ENCODE measurements around the gene BCL11A.

Gene BCL11A

DNA sequence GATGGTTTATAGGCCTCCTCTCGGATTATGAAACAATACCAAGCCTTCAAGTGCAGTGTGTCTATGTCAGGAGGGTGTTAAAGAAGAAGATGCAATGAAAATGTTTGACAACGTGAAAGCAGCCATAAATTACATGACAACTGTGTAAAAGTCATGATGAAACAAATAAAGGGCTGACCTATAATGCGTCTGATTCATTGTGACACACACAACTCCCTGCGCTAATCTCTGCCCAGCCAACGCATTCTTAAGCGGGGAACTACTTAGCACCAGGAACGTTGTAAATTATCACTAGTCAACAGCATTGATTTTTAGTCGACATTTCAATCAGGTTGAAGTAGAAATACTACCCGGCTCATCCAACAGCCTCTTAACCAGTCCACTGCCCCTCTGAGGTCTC is 26.8 kb downstream of the BCL11A start:
- DNase-seq (ENCODE audit: low read depth), result no peak

DNA sequence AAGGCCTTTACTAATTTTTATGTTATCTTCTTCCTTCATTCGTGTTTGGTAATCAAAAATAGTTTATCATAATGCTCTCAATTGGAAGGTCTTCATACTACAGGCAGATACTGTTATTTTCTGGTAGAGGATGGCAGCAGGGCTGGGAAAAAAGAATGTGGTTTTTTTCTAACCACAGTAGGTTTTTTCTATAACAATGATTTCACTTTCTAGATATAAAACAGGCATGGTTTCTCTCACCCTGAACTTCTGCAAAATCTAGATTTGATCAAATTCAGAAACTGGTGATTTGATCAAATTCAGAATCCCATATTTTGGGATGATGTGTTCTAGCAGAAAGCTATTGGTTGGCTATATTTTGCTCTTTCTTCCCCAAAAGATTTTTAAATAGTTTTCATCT is 27.6 kb downstream of the BCL11A start:
- DNase-seq (ENCODE audit: low read depth), result no peak

DNA sequence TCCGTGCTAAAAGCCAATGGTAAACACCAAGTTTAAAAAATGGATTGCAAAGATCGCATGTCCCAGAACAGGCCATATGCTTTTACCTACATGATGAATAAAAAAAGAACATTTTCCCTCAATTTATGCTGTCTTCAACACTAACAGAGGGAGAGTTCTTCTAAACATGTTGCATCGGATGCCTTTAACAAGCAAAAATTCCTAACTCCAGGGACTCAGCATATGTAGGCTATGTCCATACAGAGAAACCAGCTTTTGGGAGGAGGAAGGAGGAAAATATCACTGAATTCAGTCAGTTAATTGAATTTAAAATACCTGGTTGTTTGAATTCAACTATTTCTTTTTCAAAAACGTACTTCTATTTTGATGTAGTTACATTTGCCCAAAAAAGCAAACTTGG is 28.6 kb downstream of the BCL11A start:
- no peak for DNase-seq (ENCODE audit: low read depth)

DNA sequence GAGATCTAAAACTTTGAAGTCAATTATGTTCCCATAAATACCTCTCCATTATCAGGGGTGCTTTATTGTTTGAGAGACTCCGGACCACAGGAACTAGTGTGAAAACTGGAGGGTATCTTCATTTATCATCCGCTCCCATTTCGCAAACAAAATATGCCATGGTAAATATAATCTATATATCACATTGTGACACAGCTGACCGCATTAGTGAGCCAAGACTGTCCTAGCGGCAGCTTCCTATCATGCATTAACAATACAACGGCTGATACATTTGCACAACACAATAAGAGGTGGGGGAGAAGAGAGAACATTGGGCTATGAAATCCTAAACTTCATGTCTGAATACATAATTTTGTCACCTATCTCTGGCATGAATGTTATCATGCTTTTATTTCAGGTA is 29.5 kb downstream of the BCL11A start:
- DNase-seq (ENCODE audit: low read depth), result no peak

DNA sequence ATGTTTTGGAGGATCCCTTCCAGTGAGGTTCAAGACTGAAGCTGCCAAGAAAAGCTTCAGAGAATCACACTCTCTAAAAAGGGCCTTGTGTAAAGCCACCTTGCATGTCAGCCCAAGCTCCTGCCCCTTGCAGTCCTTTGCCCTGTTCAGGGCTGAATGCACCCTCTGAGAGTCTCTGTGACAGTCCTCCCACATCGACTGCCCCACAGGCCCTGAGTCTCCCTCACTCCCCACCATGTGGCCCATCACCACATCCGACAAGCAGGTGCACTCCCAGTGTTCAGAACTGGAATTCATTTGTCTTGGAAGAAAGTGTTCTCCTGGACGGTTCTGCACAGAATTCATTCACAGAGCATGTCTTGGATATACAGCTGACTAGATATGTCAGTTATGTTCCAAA is 31.0 kb downstream of the BCL11A start:
- no peak for DNase-seq (ENCODE audit: low read depth)

DNA sequence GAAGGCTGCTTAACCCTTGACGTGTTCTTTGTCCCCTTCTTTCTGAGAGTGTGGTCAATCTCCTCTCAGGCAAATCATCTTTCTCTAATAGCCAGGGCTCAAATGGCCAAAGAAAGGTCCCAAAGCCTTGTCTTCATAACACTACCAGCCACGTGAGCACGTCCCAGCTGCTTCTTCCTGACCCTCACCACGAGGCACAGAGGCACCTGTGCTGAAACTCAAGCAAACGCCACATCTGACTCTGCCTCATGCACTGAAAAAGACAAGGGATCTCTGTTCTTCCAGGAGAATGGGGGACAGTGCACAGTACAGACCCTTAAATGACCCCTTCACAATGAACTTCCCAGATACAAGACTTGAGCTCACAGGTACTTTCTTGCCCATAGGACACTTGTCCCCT is 31.8 kb downstream of the BCL11A start:
- DNase-seq (ENCODE audit: low read depth), result no peak

DNA sequence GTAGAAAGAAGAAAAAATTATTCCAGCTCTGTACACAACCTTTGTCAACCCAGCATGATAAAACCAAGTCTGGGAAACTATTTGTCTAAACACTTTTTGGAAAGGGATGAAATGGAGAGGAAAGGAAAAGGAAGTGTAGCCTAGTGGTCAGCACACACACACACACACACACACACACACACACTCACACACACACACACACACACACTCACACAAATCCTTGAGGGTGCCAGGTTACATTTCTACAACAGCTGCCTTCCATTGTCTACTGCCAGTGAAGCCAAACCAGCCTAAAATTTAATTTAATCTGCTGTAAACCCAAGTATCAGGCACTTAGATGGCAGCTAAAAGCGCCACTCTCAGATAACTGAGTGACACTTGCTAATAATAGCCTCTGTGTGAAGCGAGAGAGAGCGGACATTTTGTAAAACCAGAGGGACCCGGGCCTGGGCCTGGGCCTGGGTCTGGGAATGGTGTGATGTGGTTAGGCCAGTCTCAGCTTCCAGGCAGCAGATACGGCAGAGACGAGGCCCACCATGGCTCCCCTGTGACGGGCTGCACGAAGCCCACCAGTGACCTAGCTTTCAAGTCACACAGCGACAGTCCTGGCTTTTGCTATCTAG is 32.4 kb downstream of the BCL11A start:
- no peak for DNase-seq (ENCODE audit: low read depth)

DNA sequence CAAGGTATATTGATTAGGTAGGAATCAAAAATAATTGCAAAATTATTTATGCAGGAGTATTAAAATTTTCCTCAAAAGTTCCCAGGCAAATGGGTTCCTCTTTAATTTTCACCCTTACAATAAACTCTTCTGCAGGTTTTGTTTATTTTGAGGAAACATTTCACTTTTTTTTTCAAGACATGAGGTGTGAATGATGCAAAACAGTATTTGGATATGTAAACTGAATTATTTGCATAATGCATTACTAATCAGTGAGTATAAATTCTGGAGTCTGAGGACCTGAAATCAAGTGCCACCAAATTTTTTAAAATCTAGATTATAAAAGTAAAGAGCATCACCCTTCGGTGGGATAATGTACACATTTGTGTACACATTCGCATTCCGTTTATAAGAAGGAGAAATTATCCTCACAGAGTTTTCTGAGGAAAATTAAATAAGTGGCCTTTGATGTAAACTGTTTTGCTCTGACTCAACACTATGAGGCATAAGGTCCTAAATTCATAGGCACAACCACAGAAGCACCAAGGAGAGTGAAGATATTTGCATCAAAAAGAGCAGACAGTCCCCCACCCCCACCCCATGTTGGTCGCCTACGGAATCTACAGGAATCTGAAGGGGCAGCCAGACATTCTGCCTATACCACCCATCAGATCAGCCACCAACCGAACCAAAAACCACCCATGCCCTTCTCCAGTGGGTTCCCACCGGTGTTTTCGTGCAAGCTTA is 33.1 kb downstream of the BCL11A start:
- no peak for DNase-seq (ENCODE audit: low read depth)

DNA sequence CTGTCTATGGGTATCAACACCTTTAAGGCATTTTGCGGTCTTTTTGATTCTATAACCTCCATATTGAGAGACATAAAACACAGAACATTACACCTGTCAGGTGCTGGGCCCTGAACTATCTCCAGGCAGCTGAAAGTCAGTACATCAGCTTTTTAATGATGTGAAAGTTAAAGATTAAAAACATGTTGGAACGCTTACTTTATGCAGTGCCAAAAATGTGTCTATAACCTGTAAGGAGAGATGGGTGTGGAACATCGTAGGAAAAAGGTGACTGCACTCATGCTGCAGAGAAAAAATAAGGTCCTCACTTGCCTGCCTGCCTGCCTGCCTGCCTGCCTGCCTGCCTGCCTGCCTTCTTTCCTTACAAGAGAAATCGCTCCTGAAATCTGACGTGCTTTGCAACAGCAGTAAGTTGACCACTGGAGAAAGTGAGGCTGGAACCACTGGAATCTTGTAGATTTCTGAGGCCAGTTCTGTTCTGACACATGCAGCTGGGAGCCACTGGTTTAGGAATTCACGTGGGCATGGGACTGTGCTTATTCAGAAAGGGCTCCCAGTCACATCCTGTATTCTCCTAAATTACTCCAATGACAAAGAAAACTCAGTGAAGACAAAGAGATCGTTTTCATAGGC is 34.1 kb downstream of the BCL11A start:
- no peak for DNase-seq (ENCODE audit: low read depth)

DNA sequence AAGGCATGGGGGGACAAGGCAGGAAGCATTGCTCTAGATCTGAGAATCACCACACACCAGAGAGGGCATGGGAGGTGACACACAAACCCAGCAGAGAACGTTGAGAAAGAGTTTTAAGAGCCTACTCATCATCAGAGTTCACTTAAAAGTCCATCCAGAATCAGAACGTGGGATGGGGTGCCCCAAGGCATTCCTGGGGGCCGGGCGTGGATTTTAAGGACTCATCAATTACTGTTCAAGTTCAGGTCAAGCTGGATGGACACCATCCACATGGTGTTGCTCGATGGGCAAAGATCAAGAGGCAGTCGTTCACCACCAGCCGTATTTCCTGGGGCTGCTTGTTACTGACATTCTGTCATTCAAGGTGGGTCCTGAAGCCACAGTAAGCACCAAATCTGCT is 34.9 kb downstream of the BCL11A start:
- no peak for DNase-seq (ENCODE audit: low read depth)

DNA sequence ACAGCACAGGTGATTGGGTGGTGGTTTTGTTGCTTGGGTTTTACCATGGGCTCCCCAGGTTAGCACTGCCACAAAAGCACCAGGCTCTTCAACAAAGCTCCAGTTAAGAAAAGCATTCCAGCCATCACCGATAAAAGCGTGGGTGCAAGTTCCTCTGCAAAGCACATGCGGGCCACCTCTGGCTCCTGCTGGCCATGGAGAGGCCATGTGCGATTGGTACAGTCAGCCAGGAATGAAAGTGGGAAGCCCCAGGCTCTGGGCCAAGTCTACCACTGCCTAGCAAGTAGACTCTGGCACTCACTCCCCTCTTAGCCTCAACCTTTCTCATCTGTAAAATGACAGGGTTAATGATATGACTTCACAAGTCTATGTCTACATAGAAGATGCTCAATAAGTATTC is 36.0 kb downstream of the BCL11A start:
- no peak for DNase-seq (ENCODE audit: low read depth)

DNA sequence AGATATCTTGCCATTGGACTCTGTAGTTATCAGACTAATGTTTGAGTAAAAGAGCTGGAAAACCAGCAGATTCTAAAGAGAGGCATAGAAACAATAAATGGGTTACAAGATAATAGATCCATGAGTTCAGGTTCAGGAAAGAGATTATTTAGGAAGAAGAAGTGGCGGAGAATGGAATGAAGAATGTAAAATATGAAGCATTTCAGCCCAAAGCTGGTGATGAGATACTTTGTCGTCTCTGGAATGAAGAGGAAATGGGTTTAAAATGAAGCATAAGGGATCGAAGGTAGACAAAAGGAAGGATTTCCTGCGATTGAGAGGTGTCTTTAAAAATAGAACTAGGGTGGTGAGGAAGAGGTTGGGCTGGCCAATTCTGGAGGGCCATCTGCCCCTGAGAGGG is 36.6 kb downstream of the BCL11A start:
- DNase-seq (ENCODE audit: low read depth), result no peak

DNA sequence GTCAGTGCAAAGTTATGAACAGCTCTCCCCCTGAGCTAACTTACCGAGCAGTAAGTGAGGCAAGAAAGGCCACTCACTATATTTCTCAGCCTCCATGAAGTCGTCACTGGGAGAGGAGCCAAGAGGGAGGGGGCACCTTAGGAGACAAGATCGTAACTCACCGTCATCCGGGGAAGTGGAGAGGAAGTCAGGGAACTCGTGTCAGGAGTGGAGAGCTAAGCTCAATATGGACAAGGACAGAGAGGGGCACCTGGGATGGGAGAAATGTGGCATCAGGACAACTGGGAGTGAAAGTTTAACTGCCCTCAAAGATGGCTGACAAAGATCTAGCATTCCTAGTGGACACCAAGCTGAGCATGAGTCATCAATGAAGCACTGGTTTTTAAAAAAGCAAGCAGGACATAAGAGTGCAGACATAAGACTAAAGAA is 37.1 kb downstream of the BCL11A start:
- DNase-seq (ENCODE audit: low read depth), result no peak

DNA sequence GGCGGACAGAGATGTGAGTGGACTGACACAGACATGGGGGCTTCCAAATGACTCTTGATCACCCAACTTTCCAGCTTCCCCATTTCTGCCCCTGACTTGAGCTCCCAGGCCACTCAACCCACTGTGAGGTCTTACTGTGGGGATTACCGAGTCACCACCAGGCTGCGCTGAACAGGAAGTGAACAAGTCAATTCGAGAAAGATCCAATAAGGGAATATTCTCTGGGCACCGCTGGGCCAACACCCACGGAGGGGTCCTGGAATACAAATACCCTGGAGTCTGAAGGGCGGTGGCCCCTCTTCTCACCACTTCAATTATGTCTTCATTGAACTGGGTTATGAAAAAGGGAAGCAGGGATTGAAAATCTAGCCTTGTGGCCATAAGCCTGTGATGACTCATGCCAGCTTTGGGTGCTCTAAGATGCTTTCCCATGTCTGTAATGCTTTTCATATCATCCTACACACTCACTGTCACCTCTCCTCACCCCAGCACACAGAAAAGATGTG is 37.7 kb downstream of the BCL11A start:
- no peak for DNase-seq (ENCODE audit: low read depth)

DNA sequence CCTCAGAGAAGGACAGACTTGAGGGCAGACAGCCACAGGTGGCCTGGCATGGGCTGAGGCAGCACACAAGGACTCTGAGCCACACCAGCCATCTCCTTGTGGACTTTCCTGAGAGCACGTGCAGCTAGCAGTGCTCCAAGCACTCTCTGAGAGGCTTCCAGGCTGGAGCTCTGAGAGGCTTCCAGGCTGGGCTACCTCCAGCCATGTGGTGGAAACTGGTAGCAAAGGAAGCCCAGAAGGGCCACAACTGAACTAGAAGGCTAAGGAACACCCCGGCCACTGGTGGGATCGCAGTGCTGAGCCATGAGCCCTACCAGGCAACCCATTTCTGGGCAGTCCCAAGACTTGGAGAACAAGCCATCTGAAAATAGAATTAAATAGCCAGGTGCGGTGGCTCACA is 39.5 kb downstream of the BCL11A start:
- DNase-seq (ENCODE audit: low read depth), result no peak

DNA sequence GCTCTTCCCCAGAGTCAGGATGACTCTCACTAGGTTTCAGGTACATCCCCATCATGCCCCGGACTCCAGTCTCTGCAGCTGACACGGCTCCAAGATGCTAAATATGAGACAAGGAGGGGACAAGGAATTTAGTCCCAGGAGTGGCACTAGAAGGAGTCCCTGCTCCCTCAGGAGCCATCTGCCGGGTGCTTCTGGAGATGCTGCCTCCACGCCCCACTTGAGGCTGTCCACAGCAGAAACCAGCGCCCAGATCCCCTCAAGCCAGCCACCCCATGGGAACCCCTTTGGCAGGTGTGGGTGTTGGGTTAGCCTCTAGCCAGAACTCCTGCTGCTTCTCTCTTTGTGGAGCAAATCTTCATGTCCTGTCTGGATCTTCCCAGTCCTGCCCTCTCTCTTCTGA is 40.3 kb downstream of the BCL11A start:
- DNase-seq (ENCODE audit: low read depth), result no peak

DNA sequence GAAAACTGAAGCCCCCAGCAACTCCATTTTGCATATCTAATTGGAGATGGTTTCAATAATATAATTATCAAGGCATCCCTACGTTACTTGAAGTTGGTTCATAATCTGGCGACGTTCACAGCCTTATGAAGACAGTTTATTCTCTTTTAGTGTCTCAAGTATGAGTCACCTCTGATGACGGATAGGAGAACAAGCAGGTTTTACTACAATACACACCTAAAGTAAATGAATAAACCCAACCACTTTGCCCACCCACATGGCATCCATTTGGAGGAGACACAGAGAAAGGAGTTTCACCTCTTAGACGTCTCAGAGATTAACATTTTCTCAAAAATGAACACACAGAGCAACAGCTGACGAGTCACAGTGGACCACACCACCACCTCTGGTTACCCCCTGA is 40.8 kb downstream of the BCL11A start:
- no peak for DNase-seq (ENCODE audit: low read depth)

DNA sequence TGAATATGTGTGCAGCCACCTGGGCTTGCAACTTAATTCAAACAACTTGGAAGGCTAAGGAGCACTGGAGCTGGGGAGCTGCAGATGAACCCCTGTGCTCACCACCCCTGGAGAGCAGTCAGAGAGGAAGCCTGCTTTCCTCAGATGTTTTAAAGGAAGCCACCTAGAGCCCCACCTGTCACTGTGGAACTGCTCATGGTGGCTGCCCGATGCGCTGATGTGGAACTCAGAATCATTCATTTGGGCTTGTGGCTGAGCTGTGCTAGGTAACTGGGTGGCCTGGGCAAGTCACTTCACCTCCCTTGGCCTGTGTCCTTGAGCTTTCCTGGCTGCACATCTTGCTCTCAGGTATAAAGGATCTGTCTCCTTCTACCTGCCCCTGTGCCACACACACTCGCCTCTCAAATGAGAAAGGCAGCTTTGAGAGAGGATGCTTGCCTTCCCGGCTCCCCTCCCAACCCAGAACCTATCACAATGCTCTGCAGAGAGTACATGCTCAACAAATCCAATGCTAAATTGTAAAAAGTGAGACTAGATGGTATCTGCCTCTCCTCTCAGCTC is 41.3 kb downstream of the BCL11A start:
- DNase-seq (ENCODE audit: low read depth), result no peak

DNA sequence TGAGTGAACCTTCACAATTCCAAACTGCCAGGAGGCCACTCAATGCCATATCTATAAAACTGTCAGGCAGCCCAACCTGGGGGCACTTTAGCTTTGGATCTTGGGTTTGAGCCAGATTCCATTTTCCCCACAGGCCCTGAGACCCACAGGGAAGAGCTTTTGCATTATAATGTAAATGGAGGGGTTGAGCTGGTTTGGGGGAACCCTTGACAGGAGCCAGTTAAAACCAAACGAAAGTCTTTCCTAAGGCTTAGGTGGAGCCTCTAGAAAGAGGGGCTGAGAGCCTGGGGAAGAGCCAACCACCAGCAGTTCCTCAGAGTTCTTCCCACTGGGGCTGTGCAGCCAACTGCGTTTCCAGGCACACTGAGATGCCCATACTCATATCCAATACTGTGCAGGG is 42.7 kb downstream of the BCL11A start:
- DNase-seq (ENCODE audit: low read depth), result no peak

DNA sequence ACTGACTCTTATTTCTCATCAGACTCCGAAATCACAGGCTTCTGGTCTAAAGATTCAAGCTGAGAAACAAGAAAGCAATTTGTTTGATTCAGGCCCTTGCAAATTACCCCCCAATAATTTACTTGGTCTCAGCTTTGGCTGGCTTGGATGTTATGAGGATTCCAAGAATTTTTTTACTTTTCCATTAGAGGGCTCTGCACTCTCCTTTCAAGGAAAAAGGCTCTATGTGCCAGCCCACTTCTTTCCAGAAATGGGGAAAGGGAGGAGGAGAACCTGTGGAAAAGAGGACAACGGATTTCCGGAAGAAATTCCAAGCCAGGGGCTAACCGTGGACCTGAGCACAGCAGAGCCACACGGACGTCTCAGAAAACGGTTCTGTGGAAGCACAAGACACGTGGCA is 44.4 kb downstream of the BCL11A start:
- no peak for DNase-seq (ENCODE audit: low read depth)

DNA sequence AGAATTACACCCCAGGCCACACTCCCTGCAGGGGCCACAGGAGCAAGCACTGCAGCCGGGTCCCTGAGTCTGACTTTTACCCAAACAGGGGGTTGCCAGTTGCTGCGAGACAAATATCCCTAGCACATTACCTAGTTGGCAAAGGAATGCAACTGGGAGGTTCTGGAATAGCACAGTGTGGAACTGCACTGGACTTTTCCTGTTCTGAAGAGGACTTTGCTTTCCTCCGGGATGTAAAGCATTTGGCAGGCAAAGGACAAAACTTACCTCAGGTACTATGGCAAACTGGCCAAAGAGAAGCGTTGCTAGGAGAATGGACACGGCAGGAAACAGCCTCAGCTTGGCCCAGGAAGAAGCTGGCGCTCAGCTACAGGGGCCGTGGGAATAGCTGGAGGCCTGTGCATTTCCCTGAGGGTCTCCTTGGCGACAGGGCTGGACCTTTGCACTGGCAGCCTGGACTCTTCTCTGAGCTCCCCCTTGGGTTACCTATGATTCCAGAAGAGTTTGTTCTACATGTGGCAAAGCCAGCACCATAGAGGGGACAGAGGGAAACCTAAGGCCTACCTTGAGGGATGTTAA is 45.0 kb downstream of the BCL11A start:
- DNase-seq (ENCODE audit: low read depth), result no peak

DNA sequence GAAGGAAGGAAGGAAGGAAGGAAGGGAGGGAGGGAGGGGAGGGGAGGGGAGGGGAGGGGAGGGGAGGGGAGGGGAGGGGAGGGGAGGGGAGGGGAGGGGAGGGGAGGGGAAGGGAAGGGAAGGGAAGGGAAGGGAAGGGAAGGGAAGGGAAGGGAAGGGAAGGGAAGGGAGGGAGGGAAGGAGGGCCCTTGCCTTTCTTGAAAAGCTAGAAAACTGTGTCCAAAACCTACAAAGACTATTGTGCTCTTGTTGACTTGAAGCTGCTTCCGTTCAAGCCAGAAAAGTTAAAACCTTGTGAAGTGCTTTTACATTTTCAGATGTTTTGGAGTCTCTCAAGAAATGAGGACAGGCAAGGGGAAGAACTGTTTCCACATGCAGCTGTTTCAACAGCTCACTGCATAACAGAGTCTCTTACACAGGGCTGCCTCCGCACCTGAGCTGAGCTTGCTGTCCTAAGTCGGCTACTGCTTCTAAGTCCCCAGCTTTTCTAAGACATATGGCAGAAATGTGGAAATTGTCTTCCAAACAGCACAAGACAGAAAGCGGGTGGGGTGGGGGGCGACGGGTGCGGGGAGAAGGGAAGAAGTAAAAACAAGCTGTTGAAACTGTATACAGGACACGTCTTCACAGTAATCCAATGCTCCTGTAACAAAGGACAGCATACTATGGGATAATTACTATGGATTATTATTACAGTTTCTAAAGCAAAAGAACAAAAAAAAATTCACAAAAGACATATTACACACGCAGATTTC is 46.1 kb downstream of the BCL11A start:
- DNase-seq (ENCODE audit: low read depth), result no peak

Measured in CMK (cell line).